Naive thymus-derived CD4-positive, alpha-beta T cell (primary cell): ENCODE results near the gene FILIP1L. TPM values are rescaled to one million over a fixed set of nuclear protein-coding genes. Genes with fewer than 3 reads are reported as not detected.

Source experiments
- ATAC-seq: fragments of 150-1000 bp; cut with Tn5 transposase; 2 replicates; pipeline ENCODE4 v1.10.0; 2021; ENCODE audit warnings: mild to moderate bottlenecking, moderate library complexity
- CTCF ChIA-PET: fragments of 350-600 bp; sonication (Branson Sonifier 250); formaldehyde crosslinking; loops from one replicate; lab custom pipeline; 2021; ENCODE audit warnings: antibody characterized with exemption; lab: Charles Lee
- POLR2A ChIA-PET: fragments of 350-600 bp; sonication (Branson Sonifier 250); formaldehyde crosslinking; loops from one replicate; lab custom pipeline; 2021; ENCODE audit warnings: antibody characterized with exemption, inconsistent platforms; lab: Charles Lee
- DNase-seq, 9 donors: peaks; one replicate each; pipeline versions ENCODE4 v3.0.0 to v3.0.0-alpha.2; 2020 to 2022; ENCODE audit warnings: mixed read lengths in 1 of 9
- H3K27ac ChIP-seq: one replicate; pipeline ENCODE4 v1.7.0; 2013; ENCODE audit warnings: mild to moderate bottlenecking, low read depth, low read length, moderate library complexity
- H3K27me3 ChIP-seq, 2 donors: one replicate each; pipeline ENCODE4 v1.7.0; 2013; ENCODE audit warnings: low read length in 2 of 2, mild to moderate bottlenecking in 2 of 2, moderate library complexity in 2 of 2; ENCODE audit not compliant: control insufficient read depth in 2 of 2, insufficient read depth in 2 of 2
- H3K36me3 ChIP-seq, 3 experiments: 1 replicate in 2 of 3; 2 replicates in 1 of 3; pipeline ENCODE4 v1.7.0; 2013; ENCODE audit warnings: low read length in 3 of 3, mild to moderate bottlenecking in 3 of 3, moderate library complexity in 1 of 3; ENCODE audit not compliant: insufficient read depth in 3 of 3, control insufficient read depth in 2 of 3
- H3K4me1 ChIP-seq, 2 donors: one replicate each; pipeline ENCODE4 v1.7.0; 2013; ENCODE audit warnings: low read length in 2 of 2, mild to moderate bottlenecking in 2 of 2, moderate library complexity in 1 of 2; ENCODE audit not compliant: control insufficient read depth in 2 of 2, insufficient read depth in 2 of 2
- H3K4me3 ChIP-seq: 2 replicates; pipeline ENCODE4 v1.7.0; 2013; ENCODE audit warnings: mild to moderate bottlenecking, low read length
- H3K9me3 ChIP-seq, 3 experiments: 1 replicate in 2 of 3; 2 replicates in 1 of 3; pipeline ENCODE4 v1.7.0; 2013; ENCODE audit warnings: low read length in 3 of 3; ENCODE audit not compliant: control insufficient read depth in 2 of 3
- H3K27ac Mint-ChIP-seq, 9 donors: one replicate each; pipeline ENCODE4 v1.8.0; 2020 to 2022; ENCODE audit warnings: mixed read lengths in 9 of 9, mild to moderate bottlenecking in 8 of 9, moderate library complexity in 5 of 9, inconsistent platforms in 2 of 9
- H3K27me3 Mint-ChIP-seq, 5 donors: one replicate each; pipeline ENCODE4 v1.8.0; 2021 to 2022; ENCODE audit warnings: mixed read lengths in 5 of 5, mild to moderate bottlenecking in 1 of 5
- H3K36me3 Mint-ChIP-seq, 5 donors: one replicate each; pipeline ENCODE4 v1.8.0; 2020 to 2022; ENCODE audit warnings: mixed read lengths in 5 of 5, mild to moderate bottlenecking in 3 of 5, inconsistent platforms in 1 of 5
- H3K4me1 Mint-ChIP-seq, 7 donors: one replicate each; pipeline ENCODE4 v1.8.0; 2020 to 2022; ENCODE audit warnings: mixed read lengths in 7 of 7, mild to moderate bottlenecking in 3 of 7, inconsistent platforms in 1 of 7
- H3K4me3 Mint-ChIP-seq, 10 donors: one replicate each; pipeline ENCODE4 v1.8.0; 2020 to 2022; ENCODE audit warnings: mild to moderate bottlenecking in 10 of 10, mixed read lengths in 10 of 10, moderate library complexity in 6 of 10, inconsistent platforms in 2 of 10
- H3K9me3 Mint-ChIP-seq, 11 donors: one replicate each; pipeline ENCODE4 v1.8.0; 2020 to 2022; ENCODE audit warnings: mixed read lengths in 11 of 11, mild to moderate bottlenecking in 4 of 11, inconsistent platforms in 1 of 11, moderate library complexity in 1 of 11
- intact Hi-C, 2 donors: fragments of 100-400 bp; cut with micrococcal nuclease; formaldehyde crosslinking; loops; one replicate each; pipeline ENCODE4 v1.15.1; 2023
- polyA plus RNA-seq, 2 donors: library from polyadenylated mRNA; unstranded; fragments of 300-500 nt; fragmentation: Illumina TruSeq; gene quantifications; one replicate each; pipeline ENCODE4 v1.2.3, GENCODE V29; 2021
- total RNA-seq, 6 experiments: library from RNA in 5 of 6; stranded (reverse) in 5 of 6; gene quantifications; 1 replicate in 5 of 6; 2 replicates in 1 of 6; pipeline ENCODE4 v1.2.3 and lab custom pipeline; 2021 to 2026

The FILIP1L gene
- total and polyA plus RNA-seq, 7 experiments from 2014 or later, result 0.13 to 6.7 (median 0.39) TPM; not detected in 2

- Mint-ChIP-seq H3K27ac (no peak overlapping the region), H3K9me3 (no peaks in the 10 kb centered on the region), H3K4me1 (peaks cover 0 to 12% (median 7%) of the 10 kb centered on the region in 7 donors), H3K27me3 (no peaks in the 10 kb centered on the region), H3K36me3 (peaks cover 0 to 4% (median 3%) of the 10 kb centered on the region in 5 donors), H3K4me3 (no peak overlapping the region)
- intact Hi-C loops, result no loop called here
- Histone ChIP-seq H3K4me1 (no peaks in the 10 kb centered on the region), H3K27me3 (no peaks in the 10 kb centered on the region), H3K4me3 (no peak overlapping the region), H3K36me3 (no peaks in the 10 kb centered on the region), H3K9me3 (no peaks in the 10 kb centered on the region), H3K27ac (no peak overlapping the region)
- DNase-seq, result no peak
- ATAC-seq, result no peak
- POLR2A ChIA-PET, result no interaction called here
- CTCF ChIA-PET, result no interaction called here
Observed at GRCh38 chr3:99950921-99951320, 163.4 kb downstream of the FILIP1L start.

DNA sequence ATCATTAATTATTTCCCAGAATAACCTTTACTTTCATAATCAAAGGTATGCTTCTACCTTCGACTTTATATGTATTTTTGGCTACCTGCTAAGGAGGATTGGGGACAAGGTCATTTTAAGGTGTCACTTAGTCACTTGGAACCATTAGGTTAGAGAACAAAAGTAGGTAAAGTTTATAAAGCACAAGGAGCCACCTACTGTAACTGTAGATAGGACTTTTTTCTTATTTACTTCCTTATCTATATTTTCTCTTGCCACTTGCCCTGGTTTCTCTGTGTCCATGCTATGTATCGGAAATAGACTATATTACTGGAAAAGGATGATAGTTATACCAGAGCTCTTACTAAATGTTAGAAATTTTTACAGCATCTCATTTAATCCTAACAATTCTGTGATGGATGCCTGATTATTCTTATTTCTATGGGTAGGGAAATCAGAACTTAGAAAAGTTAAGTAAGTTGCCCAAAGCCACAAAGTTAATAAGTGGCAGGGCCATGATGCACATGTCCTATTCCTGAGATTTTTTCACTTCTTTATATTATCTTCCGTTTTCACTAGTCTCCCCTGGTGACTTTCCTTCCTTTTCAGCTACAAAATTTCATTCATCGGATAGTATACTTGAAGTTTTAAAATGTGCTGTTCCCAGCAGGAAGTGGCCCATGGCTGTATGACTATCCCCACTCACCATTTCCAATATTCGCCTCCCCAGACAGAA is 164.2 kb downstream of the FILIP1L start:
- intact Hi-C loops, result loop anchor here in 1 of 2 donors (10.0 kb wide), 1 partner anchor 1815 kb away; no protein-coding TSS in a partner anchor
- CTCF ChIA-PET, result no interaction called here
- no peaks in the 10 kb centered on the region for H3K9me3 Mint-ChIP-seq

GRCh38 chr3:99948467-99949089 is 165.7 kb downstream of the FILIP1L start:
- no peaks in the 10 kb centered on the region for H3K9me3 ChIP-seq
- no peaks in the 10 kb centered on the region for H3K4me1 ChIP-seq
- Mint-ChIP-seq H3K36me3 (peaks cover 1 to 8% (median 3%) of the 10 kb centered on the region in 5 donors), H3K4me1 (peaks cover 0 to 18% (median 8%) of the 10 kb centered on the region in 7 donors), H3K4me3 (no peak overlapping the region), H3K27me3 (no peaks in the 10 kb centered on the region), H3K9me3 (peaks cover 0 to 1% (median 0%) of the 10 kb centered on the region in 11 donors), H3K27ac (no peak overlapping the region)
- no peak overlapping the region for H3K4me3 ChIP-seq
- no peaks in the 10 kb centered on the region for H3K27me3 ChIP-seq
- no peaks in the 10 kb centered on the region for H3K36me3 ChIP-seq
- ChIA-PET CTCF (no interaction called here), POLR2A (interaction anchor here (0.6 kb wide), 1 partner anchor 197 kb away, joined by 3 read pairs; no protein-coding TSS in a partner anchor)
- intact Hi-C loops, result loop anchor here in 1 of 2 donors (10.0 kb wide), 1 partner anchor 1816 kb away; no protein-coding TSS in a partner anchor
- ATAC-seq, result no peak
- DNase-seq, result no peak
- H3K27ac ChIP-seq, result no peak overlapping the region

More for the DNA sequence above, 164.2 kb downstream of the FILIP1L start:
- H3K4me1 ChIP-seq, result no peaks in the 10 kb centered on the region
- H3K36me3 ChIP-seq, result no peaks in the 10 kb centered on the region
- no peak overlapping the region for H3K27ac ChIP-seq
- H3K27me3 Mint-ChIP-seq, result no peaks in the 10 kb centered on the region
- peaks cover 0 to 4% (median 3%) of the 10 kb centered on the region in 5 donors for H3K36me3 Mint-ChIP-seq
- peaks cover 0 to 12% (median 7%) of the 10 kb centered on the region in 7 donors for H3K4me1 Mint-ChIP-seq
- H3K4me3 Mint-ChIP-seq, result no peak overlapping the region
- ATAC-seq (no peak), DNase-seq (no peak)
- H3K27me3 ChIP-seq, result no peaks in the 10 kb centered on the region
- no peaks in the 10 kb centered on the region for H3K9me3 ChIP-seq
- H3K27ac Mint-ChIP-seq, result no peak overlapping the region
- POLR2A ChIA-PET, result no interaction called here
- no peak overlapping the region for H3K4me3 ChIP-seq

GRCh38 chr3:99947356-99947755 is 166.9 kb downstream of the FILIP1L start:
- Histone ChIP-seq H3K4me1 (no peaks in the 10 kb centered on the region), H3K36me3 (no peaks in the 10 kb centered on the region), H3K27ac (no peak overlapping the region), H3K9me3 (no peaks in the 10 kb centered on the region), H3K4me3 (no peak overlapping the region), H3K27me3 (no peaks in the 10 kb centered on the region)
- DNase-seq, result no peak
- ChIA-PET POLR2A (no interaction called here), CTCF (no interaction called here)
- peaks cover 0 to 1% (median 0%) of the 10 kb centered on the region in 11 donors for H3K9me3 Mint-ChIP-seq
- peaks cover 3 to 8% (median 4%) of the 10 kb centered on the region in 5 donors for H3K36me3 Mint-ChIP-seq
- no peaks in the 10 kb centered on the region for H3K27me3 Mint-ChIP-seq
- no peak overlapping the region for H3K4me3 Mint-ChIP-seq
- H3K27ac Mint-ChIP-seq, result no peak overlapping the region
- intact Hi-C loops, result loop anchor here in 1 of 2 donors (10.0 kb wide), 1 partner anchor 1817 kb away; no protein-coding TSS in a partner anchor
- no peak for ATAC-seq
- peaks cover 0 to 18% (median 8%) of the 10 kb centered on the region in 7 donors for H3K4me1 Mint-ChIP-seq

GRCh38 chr3:99945328-99945995 is 168.8 kb downstream of the FILIP1L start:
- Histone ChIP-seq H3K4me3 (no peak overlapping the region), H3K27ac (no peak overlapping the region), H3K4me1 (no peaks in the 10 kb centered on the region), H3K27me3 (no peaks in the 10 kb centered on the region), H3K9me3 (no peaks in the 10 kb centered on the region), H3K36me3 (no peaks in the 10 kb centered on the region)
- peaks cover 2 to 12% (median 4%) of the 10 kb centered on the region in 5 donors for H3K36me3 Mint-ChIP-seq
- no peak overlapping the region for H3K4me3 Mint-ChIP-seq
- no peak overlapping the region for H3K27ac Mint-ChIP-seq
- POLR2A ChIA-PET, result interaction anchor here (0.6 kb wide), 1 partner anchor 361 kb away, joined by 4 read pairs; no protein-coding TSS in a partner anchor
- DNase-seq (no peak), ATAC-seq (no peak)
- no peaks in the 10 kb centered on the region for H3K27me3 Mint-ChIP-seq
- peaks cover 0 to 13% (median 2%) of the 10 kb centered on the region in 7 donors for H3K4me1 Mint-ChIP-seq
- H3K9me3 Mint-ChIP-seq, result peaks cover 0 to 1% (median 0%) of the 10 kb centered on the region in 11 donors
- CTCF ChIA-PET, result no interaction called here
- intact Hi-C loops, result loop anchor here in 1 of 2 donors (10.0 kb wide), 1 partner anchor 1819 kb away; no protein-coding TSS in a partner anchor

DNA sequence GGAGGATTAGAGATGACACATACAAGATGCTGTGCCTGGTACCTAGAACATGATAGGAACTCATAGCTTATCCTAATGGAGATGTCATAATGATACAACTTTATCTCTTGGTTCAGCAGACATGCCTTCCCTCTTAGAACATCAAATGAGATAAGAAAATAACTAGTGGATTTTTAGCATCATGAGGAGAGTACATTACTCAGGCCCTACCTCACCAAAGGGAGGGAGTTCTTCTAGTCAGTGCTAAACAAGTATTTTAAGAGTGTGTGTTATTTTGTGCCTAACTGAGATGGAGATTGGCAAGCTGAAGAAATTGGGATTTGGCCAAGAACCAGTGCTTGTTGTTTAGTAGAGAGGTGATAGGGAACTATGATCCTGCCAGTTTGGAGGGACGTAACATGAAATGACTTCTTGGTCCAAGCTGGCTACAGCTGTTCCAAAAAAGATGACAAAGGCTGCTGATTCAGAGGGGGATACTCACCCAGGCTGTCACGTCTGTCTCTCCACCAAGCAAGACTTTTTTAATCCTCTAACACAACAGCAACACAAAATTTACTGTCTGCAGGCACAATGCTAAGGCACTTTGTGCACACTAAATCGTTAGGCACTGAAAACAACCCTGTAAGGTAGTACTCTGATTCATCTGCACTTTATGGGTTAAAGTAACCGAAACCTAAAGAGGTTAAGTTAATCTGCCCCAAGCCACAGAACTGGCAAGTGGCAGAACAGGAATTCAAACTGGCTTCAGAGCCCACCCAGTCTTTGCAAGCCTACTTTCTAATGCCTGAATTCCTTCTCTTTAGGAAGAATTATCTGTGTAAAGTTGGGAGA is 170.2 kb downstream of the FILIP1L start:
- H3K9me3 Mint-ChIP-seq, result peaks cover 0 to 1% (median 0%) of the 10 kb centered on the region in 11 donors
- peaks cover 0 to 13% (median 0%) of the 10 kb centered on the region in 7 donors for H3K4me1 Mint-ChIP-seq
- no peaks in the 10 kb centered on the region for H3K27me3 Mint-ChIP-seq
- intact Hi-C loops, result loop anchor here in 1 of 2 donors (10.0 kb wide), 1 partner anchor 1821 kb away; no protein-coding TSS in a partner anchor
- Histone ChIP-seq H3K27me3 (no peaks in the 10 kb centered on the region), H3K4me3 (no peak overlapping the region), H3K27ac (no peak overlapping the region), H3K9me3 (no peaks in the 10 kb centered on the region), H3K36me3 (no peaks in the 10 kb centered on the region), H3K4me1 (no peaks in the 10 kb centered on the region)
- no peak overlapping the region for H3K27ac Mint-ChIP-seq
- no peak for DNase-seq
- POLR2A ChIA-PET, result no interaction called here
- CTCF ChIA-PET, result interaction anchor here (0.6 kb wide), 1 partner anchor 779 kb away, joined by 3 read pairs; no protein-coding TSS in a partner anchor
- ATAC-seq, result no peak
- H3K36me3 Mint-ChIP-seq, result peaks cover 0 to 15% (median 4%) of the 10 kb centered on the region in 5 donors
- H3K4me3 Mint-ChIP-seq, result no peak overlapping the region
